ENCODE data around the gene PIAS3. TPM values are rescaled to one million over a fixed set of nuclear protein-coding genes. Genes with fewer than 3 reads are reported as not detected.
A peak's percentile ranks its signal among the peaks of the same experiment; 100 is the strongest.

Gene PIAS3
- total RNA-seq, 1 donor from 2014 or later, result 57.6 TPM

GRCh38 chr1:145884675-145885074, 25.8 kb upstream of the PIAS3 start:
- peak overlapping the region; percentile 80 for H3K4me3 Mint-ChIP-seq
- H3K36me3 Mint-ChIP-seq, result no peaks in the 10 kb centered on the region
- no peak for DNase-seq (ENCODE audit: low spot score in 2 of 2, unreplicated experiment in 2 of 2)
- no peak overlapping the region for H3K27ac Mint-ChIP-seq
- TF ChIP-seq CTCF (IDR thresholded peaks at IDR 0.05; ENCODE audit: unreplicated experiment), result no peak
- peaks cover 36% of the 10 kb centered on the region for H3K27me3 Mint-ChIP-seq (ENCODE audit: low read depth)
- H3K4me1 Mint-ChIP-seq, result peaks cover 15% of the 10 kb centered on the region
- no peaks in the 10 kb centered on the region for H3K9me3 Mint-ChIP-seq

GRCh38 chr1:145879775-145880174, 20.9 kb upstream of the PIAS3 start:
- H3K36me3 Mint-ChIP-seq, result no peaks in the 10 kb centered on the region
- no peaks in the 10 kb centered on the region for H3K9me3 Mint-ChIP-seq
- no peak for DNase-seq (ENCODE audit: low spot score in 2 of 2, unreplicated experiment in 2 of 2)
- H3K4me1 Mint-ChIP-seq, result peaks cover 14% of the 10 kb centered on the region
- H3K4me3 Mint-ChIP-seq, result no peak overlapping the region
- TF ChIP-seq CTCF (IDR thresholded peaks at IDR 0.05; ENCODE audit: unreplicated experiment), result no peak
- H3K27ac Mint-ChIP-seq, result peak overlapping the region; percentile 37
- peaks cover 36% of the 10 kb centered on the region for H3K27me3 Mint-ChIP-seq (ENCODE audit: low read depth)

GRCh38 chr1:145878724-145879123, 19.8 kb upstream of the PIAS3 start:
- no peaks in the 10 kb centered on the region for H3K9me3 Mint-ChIP-seq
- H3K4me3 Mint-ChIP-seq, result no peak overlapping the region
- no peak for TF ChIP-seq CTCF (IDR thresholded peaks at IDR 0.05; ENCODE audit: unreplicated experiment)
- H3K36me3 Mint-ChIP-seq, result no peaks in the 10 kb centered on the region
- H3K27me3 Mint-ChIP-seq (ENCODE audit: low read depth), result peaks cover 28% of the 10 kb centered on the region
- H3K4me1 Mint-ChIP-seq, result peaks cover 13% of the 10 kb centered on the region
- DNase-seq (ENCODE audit: low spot score in 2 of 2, unreplicated experiment in 2 of 2), result no peak
- no peak overlapping the region for H3K27ac Mint-ChIP-seq

- Mint-ChIP-seq H3K9me3 (no peaks in the 10 kb centered on the region), H3K27me3 (ENCODE audit: low read depth) (peaks cover 30% of the 10 kb centered on the region), H3K4me1 (peaks cover 14% of the 10 kb centered on the region), H3K36me3 (no peaks in the 10 kb centered on the region), H3K27ac (no peak overlapping the region), H3K4me3 (no peak overlapping the region)
- TF ChIP-seq CTCF (IDR thresholded peaks at IDR 0.05; ENCODE audit: unreplicated experiment), result no peak
- no peak for DNase-seq (ENCODE audit: low spot score in 2 of 2, unreplicated experiment in 2 of 2)
Observed at GRCh38 chr1:145877923-145878486, 19.1 kb upstream of the PIAS3 start.

GRCh38 chr1:145874646-145875045, 15.8 kb upstream of the PIAS3 start:
- TF ChIP-seq CTCF (IDR thresholded peaks at IDR 0.05; ENCODE audit: unreplicated experiment), result no peak
- Mint-ChIP-seq H3K27ac (no peak overlapping the region), H3K27me3 (ENCODE audit: low read depth) (peaks cover 45% of the 10 kb centered on the region)

More at GRCh38 chr1:145874646-145875045, 15.8 kb upstream of the PIAS3 start:
- peaks cover 20% of the 10 kb centered on the region for H3K4me1 Mint-ChIP-seq
- no peak for DNase-seq (ENCODE audit: low spot score in 2 of 2, unreplicated experiment in 2 of 2)
- H3K9me3 Mint-ChIP-seq, result no peaks in the 10 kb centered on the region
- no peaks in the 10 kb centered on the region for H3K36me3 Mint-ChIP-seq
- H3K4me3 Mint-ChIP-seq, result no peak overlapping the region
